DOHH2 (cell line): ENCODE data around the gene APCS.

ENCODE experiments used
- H3F3A ChIP-seq: fragments of 200-600 bp; sonication (generic), shearing (Covaris generic); 2 replicates; pipeline ENCODE4 v1.6.0; 2016; ENCODE audit warnings: antibody characterized with exemption, mild to moderate bottlenecking; ENCODE audit not compliant: control insufficient read depth, insufficient read depth
- H3K27ac ChIP-seq: fragments of 200-600 bp; sonication (generic); 2 replicates; pipeline ENCODE4 v1.5.1; 2014; ENCODE audit warnings: low read depth, mild to moderate bottlenecking, low read length, moderate library complexity
- H3K27me3 ChIP-seq: fragments of 200-600 bp; sonication (generic); 2 replicates; pipeline ENCODE4 v1.6.1; 2014; ENCODE audit warnings: mild to moderate bottlenecking, low read length, mixed read lengths; ENCODE audit not compliant: control insufficient read depth
- H3K36me3 ChIP-seq: fragments of 200-600 bp; sonication (generic); 2 replicates; pipeline ENCODE4 v1.6.1; 2014; ENCODE audit warnings: mild to moderate bottlenecking, low read length, moderate library complexity, mixed read lengths; ENCODE audit not compliant: control insufficient read depth
- H3K4me1 ChIP-seq: fragments of 200-600 bp; sonication (generic); 2 replicates; pipeline ENCODE4 v1.6.1; 2014; ENCODE audit warnings: mild to moderate bottlenecking, low read length, mixed read lengths; ENCODE audit not compliant: control insufficient read depth
- H3K4me2 ChIP-seq: fragments of 200-600 bp; sonication (generic); 2 replicates; pipeline ENCODE4 v1.6.0; 2014; ENCODE audit warnings: mild to moderate bottlenecking, low read length, moderate library complexity
- H3K4me3 ChIP-seq: fragments of 200-600 bp; sonication (generic); 2 replicates; pipeline ENCODE4 v1.5.1; 2014; ENCODE audit warnings: mild to moderate bottlenecking, low read length, mixed read lengths
- H3K79me2 ChIP-seq: fragments of 200-600 bp; sonication (generic); 2 replicates; pipeline ENCODE4 v1.6.1; 2014; ENCODE audit warnings: mild to moderate bottlenecking, low read length, mixed read lengths; ENCODE audit not compliant: control insufficient read depth
- H3K9me2 ChIP-seq: fragments of 200-600 bp; sonication (generic); replicated peaks from 2 replicates; pipeline ENCODE4 v1.6.1; 2014; ENCODE audit warnings: mild to moderate bottlenecking, low read length, mixed read lengths; ENCODE audit not compliant: control insufficient read depth
- H3K9me3 ChIP-seq: fragments of 200-600 bp; sonication (generic); 2 replicates; pipeline ENCODE4 v1.6.1; 2014; ENCODE audit warnings: antibody characterized with exemption, low read length, mixed read lengths; ENCODE audit not compliant: control insufficient read depth, insufficient read depth
- H4K20me1 ChIP-seq: fragments of 200-600 bp; sonication (generic); 2 replicates; pipeline ENCODE4 v1.6.0; 2014; ENCODE audit warnings: low read depth, mild to moderate bottlenecking, antibody characterized with exemption, low read length, moderate library complexity; ENCODE audit not compliant: control insufficient read depth, insufficient read depth
- CTCF ChIP-seq: fragments of 200-600 bp; sonication (generic); IDR thresholded peaks from one replicate; pipeline ENCODE4 v1.5.1; 2014; ENCODE audit warnings: antibody characterized with exemption, mild to moderate bottlenecking, low read depth, low read length; ENCODE audit not compliant: poor library complexity, severe bottlenecking
- EZH2phosphoT487 ChIP-seq: fragments of 200-600 bp; sonication (generic); IDR thresholded peaks from 2 replicates; pipeline ENCODE4 v1.6.1; 2017; ENCODE audit warnings: borderline replicate concordance, mild to moderate bottlenecking, antibody characterized with exemption, low read length, moderate library complexity, mixed read lengths

The APCS gene

GRCh38 chr1:159581422-159581821 lies 6.2 kb upstream of the APCS start:
- Histone ChIP-seq H3K9me2 (no peaks in the 10 kb centered on the region), H3K9me3 (no peaks in the 10 kb centered on the region), H4K20me1 (no peaks in the 10 kb centered on the region), H3K27ac (no peak overlapping the region), H3K27me3 (peaks cover 5% of the 10 kb centered on the region; the same call in 1 of the 2 replicates), H3K36me3 (no peaks in the 10 kb centered on the region), H3K4me1 (no peaks in the 10 kb centered on the region), H3F3A (no peaks in the 10 kb centered on the region), H3K4me3 (no peak overlapping the region), H3K4me2 (no peak overlapping the region), H3K79me2 (no peaks in the 10 kb centered on the region)
- TF ChIP-seq CTCF = no peak
- TF ChIP-seq EZH2phosphoT487 = no peak

- Histone ChIP-seq H3K9me3 (no peaks in the 10 kb centered on the region), H3K4me2 (no peak overlapping the region), H3F3A (no peaks in the 10 kb centered on the region), H3K27me3 (peaks cover 5% of the 10 kb centered on the region; the same call in 1 of the 2 replicates), H3K36me3 (no peaks in the 10 kb centered on the region), H3K4me3 (no peak overlapping the region), H3K4me1 (no peaks in the 10 kb centered on the region), H3K9me2 (no peaks in the 10 kb centered on the region), H4K20me1 (no peaks in the 10 kb centered on the region), H3K27ac (no peak overlapping the region), H3K79me2 (no peaks in the 10 kb centered on the region)
- TF ChIP-seq CTCF (no peak), EZH2phosphoT487 (no peak)
These were observed 3.1 kb upstream of the APCS start for GRCh38 chr1:159584536-159584935.

- Histone ChIP-seq H3K9me2 (no peaks in the 10 kb centered on the region), H3K79me2 (no peaks in the 10 kb centered on the region), H3F3A (no peaks in the 10 kb centered on the region), H3K4me1 (no peaks in the 10 kb centered on the region), H3K4me3 (no peak overlapping the region), H3K27ac (no peak overlapping the region), H3K36me3 (no peaks in the 10 kb centered on the region), H3K27me3 (no peaks in the 10 kb centered on the region), H3K4me2 (no peak overlapping the region), H4K20me1 (no peaks in the 10 kb centered on the region), H3K9me3 (no peaks in the 10 kb centered on the region)
- TF ChIP-seq EZH2phosphoT487 (no peak), CTCF (no peak)
These were observed 4.4 kb downstream of the APCS start for GRCh38 chr1:159591981-159592380.
